C4-2B (cell line): ENCODE results near the gene CMIP.

ENCODE experiments used
- CTCF ChIP-seq: fragments of 450-650 bp; conservative IDR thresholded peaks from 2 replicates; pipeline ENCODE4 v1.5.1; 2017; ENCODE audit warnings: mild to moderate bottlenecking
- ZFX ChIP-seq: fragments of 450-650 bp; IDR thresholded peaks from 2 replicates; pipeline ENCODE4 v1.6.1; 2017

GRCh38 chr16:81684242-81684837, 239.7 kb downstream of the CMIP start:
- no peak for TF ChIP-seq CTCF
- no peak for TF ChIP-seq ZFX
